DOHH2 (cell line): Measurements from ENCODE around the gene EIF3C.
"Not testable (repeated sequence)": the region's sequence is repeated elsewhere in the genome, so short reads cannot be mapped to it uniquely, and the experiment has no call there.

Experiments used
- EZH2phosphoT487 ChIP-seq: fragments of 200-600 bp; sonication (generic); IDR thresholded peaks from 2 replicates; pipeline ENCODE4 v1.6.1; 2017; ENCODE audit warnings: borderline replicate concordance, mild to moderate bottlenecking, antibody characterized with exemption, low read length, moderate library complexity, mixed read lengths
- TF ChIP-seq, protein P1 (sequence below): fragments of 200-600 bp; sonication (generic); IDR thresholded peaks from one replicate; pipeline ENCODE4 v1.5.1; 2014; ENCODE audit warnings: antibody characterized with exemption, mild to moderate bottlenecking, low read depth, low read length; ENCODE audit not compliant: poor library complexity, severe bottlenecking

GRCh38 chr16:28700349-28700748, 10.9 kb upstream of the EIF3C start:
- TF ChIP-seq EZH2phosphoT487, result not testable (repeated sequence)
- TF ChIP-seq, protein P1, sequence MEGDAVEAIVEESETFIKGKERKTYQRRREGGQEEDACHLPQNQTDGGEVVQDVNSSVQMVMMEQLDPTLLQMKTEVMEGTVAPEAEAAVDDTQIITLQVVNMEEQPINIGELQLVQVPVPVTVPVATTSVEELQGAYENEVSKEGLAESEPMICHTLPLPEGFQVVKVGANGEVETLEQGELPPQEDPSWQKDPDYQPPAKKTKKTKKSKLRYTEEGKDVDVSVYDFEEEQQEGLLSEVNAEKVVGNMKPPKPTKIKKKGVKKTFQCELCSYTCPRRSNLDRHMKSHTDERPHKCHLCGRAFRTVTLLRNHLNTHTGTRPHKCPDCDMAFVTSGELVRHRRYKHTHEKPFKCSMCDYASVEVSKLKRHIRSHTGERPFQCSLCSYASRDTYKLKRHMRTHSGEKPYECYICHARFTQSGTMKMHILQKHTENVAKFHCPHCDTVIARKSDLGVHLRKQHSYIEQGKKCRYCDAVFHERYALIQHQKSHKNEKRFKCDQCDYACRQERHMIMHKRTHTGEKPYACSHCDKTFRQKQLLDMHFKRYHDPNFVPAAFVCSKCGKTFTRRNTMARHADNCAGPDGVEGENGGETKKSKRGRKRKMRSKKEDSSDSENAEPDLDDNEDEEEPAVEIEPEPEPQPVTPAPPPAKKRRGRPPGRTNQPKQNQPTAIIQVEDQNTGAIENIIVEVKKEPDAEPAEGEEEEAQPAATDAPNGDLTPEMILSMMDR, result not testable (repeated sequence)
